Erythroblast (primary cell): ENCODE measurements around the gene GMPR2.

ENCODE experiments used
- GATA1 ChIP-seq: IDR thresholded peaks from 2 replicates; pipeline ENCODE4 v1.6.1; 2011; ENCODE audit warnings: low read depth, mild to moderate bottlenecking, control low read depth, low read length, moderate library complexity
- POLR2A ChIP-seq: IDR thresholded peaks from 2 replicates; pipeline ENCODE4 v1.6.1; 2011; ENCODE audit warnings: mild to moderate bottlenecking, low read length

DNA sequence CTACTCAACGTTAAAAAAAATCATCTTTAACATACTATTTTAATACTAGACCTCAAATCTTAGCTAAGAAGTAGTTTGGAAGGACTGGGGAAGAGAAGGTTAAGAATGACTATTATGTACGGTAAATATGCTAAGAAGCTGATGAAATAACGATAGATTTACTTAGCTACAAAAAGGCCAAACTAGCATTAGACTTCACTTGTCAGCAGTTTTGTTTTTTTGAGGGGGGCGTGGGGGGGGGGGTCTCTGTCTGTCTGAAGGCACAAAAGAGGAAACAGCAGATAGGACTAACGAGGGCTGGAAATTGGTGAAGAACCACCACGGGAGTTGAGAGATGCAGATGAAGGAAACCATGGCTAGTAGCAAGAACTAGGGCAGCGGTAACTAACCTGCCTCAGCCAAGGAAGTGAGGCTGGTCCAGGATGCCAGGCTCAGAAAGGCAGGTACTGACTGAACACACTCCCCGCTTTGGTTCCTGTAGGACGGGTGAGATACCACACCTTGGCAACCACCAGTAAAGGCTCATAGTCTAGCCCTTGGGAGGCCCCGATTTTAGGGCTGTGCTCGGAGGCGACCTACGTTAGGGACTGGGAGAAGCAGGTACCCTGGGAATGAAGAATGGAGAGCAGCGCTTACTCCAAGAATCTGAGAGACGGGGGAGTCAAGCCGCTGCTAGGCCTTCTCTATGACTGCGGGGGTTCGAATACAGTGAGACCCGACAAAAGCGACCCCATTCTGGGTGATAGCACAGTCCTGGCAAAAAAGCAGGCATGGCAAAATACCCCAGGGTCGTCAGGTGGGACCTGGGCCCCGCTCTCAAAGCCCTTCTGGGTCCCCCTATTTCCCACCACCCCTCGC lies 1.2 kb upstream of the GMPR2 start:
- no peak for TF ChIP-seq POLR2A
- TF ChIP-seq GATA1: no peak
